Transverse colon (tissue), 4 donors: ENCODE results near the gene MPND. TPM values are rescaled to one million over a fixed set of nuclear protein-coding genes. Genes with fewer than 3 reads are reported as not detected.

ENCODE experiments used
- DNase-seq: peaks from one replicate; pipeline ENCODE4 v3.0.0-alpha.2; 2019
- H3K27ac ChIP-seq, 4 donors: fragments of 200-600 bp; sonication (generic); 2 replicates each; pipeline ENCODE4 v1.5.1; 2016 to 2018; ENCODE audit warnings: inconsistent platforms in 4 of 4
- H3K27me3 ChIP-seq: fragments of 200-600 bp; sonication (generic); 2 replicates; pipeline ENCODE4 v1.5.1; 2017; ENCODE audit warnings: inconsistent platforms
- H3K36me3 ChIP-seq, 4 donors: fragments of 200-600 bp; sonication (generic); 2 replicates each; pipeline ENCODE4 v1.5.1; 2017 to 2019; ENCODE audit warnings: inconsistent platforms in 4 of 4
- H3K4me1 ChIP-seq, 4 donors: fragments of 200-600 bp; sonication (generic); 2 replicates each; pipeline ENCODE4 v1.5.1; 2017 to 2020; ENCODE audit warnings: inconsistent platforms in 4 of 4
- H3K4me3 ChIP-seq, 4 donors: fragments of 200-600 bp; sonication (generic); 1 replicate in 1 of 4; 2 replicates in 3 of 4; pipeline versions ENCODE4 v1.5.1 to v1.6.1; 2017 to 2019; ENCODE audit warnings: inconsistent platforms in 4 of 4
- H3K9me3 ChIP-seq, 2 donors: fragments of 200-600 bp; sonication (generic); 2 replicates each; pipeline ENCODE4 v1.5.1; 2017 to 2019; ENCODE audit warnings: inconsistent platforms in 2 of 2
- EP300 ChIP-seq: sonication (generic); formaldehyde crosslinking; IDR thresholded peaks from one replicate; pipeline ENCODE4 v1.6.1; 2017; ENCODE audit warnings: antibody characterized with exemption, low read depth
- POLR2A ChIP-seq: fragments of 450-650 bp; IDR thresholded peaks from one replicate; pipeline ENCODE4 v1.6.1; 2016; ENCODE audit warnings: antibody characterized with exemption, mild to moderate bottlenecking, moderate library complexity
- POLR2AphosphoS5 ChIP-seq, 3 donors: sonication (generic); formaldehyde crosslinking; IDR thresholded peaks; one replicate each; pipeline ENCODE4 v1.6.1; 2016; ENCODE audit warnings: antibody characterized with exemption in 3 of 3
- WGBS, 2 donors: methylation state at CpG; one replicate each; pipeline ENCODE4 v1.1.5; 2018; ENCODE audit warnings: low coverage in 1 of 2; 5-methylcytosine and 5-hydroxymethylcytosine counted together
- in situ Hi-C, 4 donors: fragments of 200-750 bp; cut with MboI; loops; one replicate each; pipeline versions ENCODE4 v1.15.0 to v1.15.1; 2017; ENCODE audit warnings: low sequenced_read_pairs in 3 of 4, low pct_ligation_motif_present in 1 of 4, low pct_unique_long_range_greater_than_20kb in 1 of 4
- intact Hi-C: fragments of 100-400 bp; cut with DNase I; formaldehyde crosslinking; loops from one replicate; pipeline ENCODE4 v1.15.1; 2023; ENCODE audit warnings: low total_unique reads
- total RNA-seq, 4 donors: library from RNA; depleted of rRNA; stranded (reverse); fragments of >200 nt; gene quantifications; one replicate each; pipeline ENCODE4 v1.1.0, GENCODE V29; 2016
- TF ChIP-seq, protein P1 (sequence below), 5 experiments: fragments of 200-600 bp in 3 of 5; fragments of 450-650 bp in 2 of 5; sonication (generic) in 3 of 5; IDR thresholded peaks; 1 replicate in 2 of 5; 2 replicates in 3 of 5; pipeline ENCODE4 v1.5.1; 2016 to 2017; ENCODE audit warnings: antibody characterized with exemption in 5 of 5, inconsistent platforms in 3 of 5, mild to moderate bottlenecking in 2 of 5, moderate library complexity in 1 of 5

Gene MPND
- total RNA-seq, 4 donors from 2014 or later, result 16.5 to 96.5 (median 33.7) TPM

DNA sequence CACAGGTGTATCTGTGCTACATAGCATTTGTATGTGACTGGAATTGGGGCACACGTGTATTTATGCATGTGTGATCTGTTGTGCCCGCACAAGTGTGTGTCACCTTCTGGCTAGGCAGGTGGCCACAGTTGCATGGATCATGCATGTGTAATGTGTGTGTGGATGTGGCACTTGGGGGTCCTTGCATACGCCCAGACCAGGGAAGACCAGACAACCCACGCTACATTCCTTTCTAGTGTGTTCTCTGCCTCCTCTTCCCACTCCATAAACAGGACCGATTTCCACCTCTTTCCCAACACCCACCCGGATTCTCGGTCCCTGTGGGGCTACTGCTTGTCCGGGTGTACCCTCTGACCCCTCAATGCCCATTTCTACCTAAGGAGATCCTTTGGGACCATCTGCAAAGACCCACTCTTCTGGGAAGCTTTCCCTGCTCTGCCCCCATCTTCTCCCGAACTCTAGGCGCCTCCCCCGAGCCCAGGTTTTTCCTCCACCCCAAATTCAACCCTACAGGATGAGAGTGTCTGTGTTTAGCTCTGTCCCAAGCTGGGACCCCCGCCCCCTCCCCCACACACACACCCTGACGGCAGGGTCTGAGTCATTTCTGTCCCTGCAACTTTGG, 17.0 kb upstream of the MPND start:
- H3K27me3 ChIP-seq, result peaks cover 5% of the 10 kb centered on the region
- WGBS, 2 donors, result 71 to 73% methylated on average over 3 to 13 of the region's 13 CpGs
- no peak overlapping the region for H3K27ac ChIP-seq
- no peaks in the 10 kb centered on the region for H3K9me3 ChIP-seq
- TF ChIP-seq, protein P1, sequence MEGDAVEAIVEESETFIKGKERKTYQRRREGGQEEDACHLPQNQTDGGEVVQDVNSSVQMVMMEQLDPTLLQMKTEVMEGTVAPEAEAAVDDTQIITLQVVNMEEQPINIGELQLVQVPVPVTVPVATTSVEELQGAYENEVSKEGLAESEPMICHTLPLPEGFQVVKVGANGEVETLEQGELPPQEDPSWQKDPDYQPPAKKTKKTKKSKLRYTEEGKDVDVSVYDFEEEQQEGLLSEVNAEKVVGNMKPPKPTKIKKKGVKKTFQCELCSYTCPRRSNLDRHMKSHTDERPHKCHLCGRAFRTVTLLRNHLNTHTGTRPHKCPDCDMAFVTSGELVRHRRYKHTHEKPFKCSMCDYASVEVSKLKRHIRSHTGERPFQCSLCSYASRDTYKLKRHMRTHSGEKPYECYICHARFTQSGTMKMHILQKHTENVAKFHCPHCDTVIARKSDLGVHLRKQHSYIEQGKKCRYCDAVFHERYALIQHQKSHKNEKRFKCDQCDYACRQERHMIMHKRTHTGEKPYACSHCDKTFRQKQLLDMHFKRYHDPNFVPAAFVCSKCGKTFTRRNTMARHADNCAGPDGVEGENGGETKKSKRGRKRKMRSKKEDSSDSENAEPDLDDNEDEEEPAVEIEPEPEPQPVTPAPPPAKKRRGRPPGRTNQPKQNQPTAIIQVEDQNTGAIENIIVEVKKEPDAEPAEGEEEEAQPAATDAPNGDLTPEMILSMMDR (IDR thresholded peaks at IDR 0.05), result no peak
- TF ChIP-seq POLR2AphosphoS5 (IDR thresholded peaks at IDR 0.05) (no peak), POLR2A (no peak), EP300 (no peak)
- no peak for DNase-seq
- H3K4me1 ChIP-seq, result peaks cover 4 to 21% (median 6%) of the 10 kb centered on the region in 4 donors
- H3K4me3 ChIP-seq, result no peak overlapping the region
- intact Hi-C loops (no loop called here), in situ Hi-C loops (no loop called here)
- no peaks in the 10 kb centered on the region for H3K36me3 ChIP-seq

DNA sequence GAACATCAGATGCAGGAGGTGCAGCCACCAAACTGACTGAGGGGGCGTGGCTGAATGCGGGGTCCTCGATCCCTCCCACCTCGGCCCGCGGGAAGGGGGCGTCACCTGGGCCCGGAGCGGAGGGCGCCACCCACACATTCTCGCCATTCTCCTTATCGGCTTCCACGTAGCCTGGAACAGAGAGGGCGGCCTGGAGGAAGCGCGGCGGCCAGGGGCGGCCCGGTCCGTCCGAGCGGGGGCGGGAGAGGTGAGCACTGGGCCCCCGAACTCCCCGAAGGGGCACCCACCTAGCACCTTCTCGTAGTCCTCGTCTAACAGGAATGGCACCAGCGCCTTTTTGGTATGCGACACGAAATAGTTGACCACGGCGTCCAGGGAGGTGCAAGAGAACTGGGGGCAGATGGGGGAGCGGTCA, 16.5 kb upstream of the MPND start:
- Histone ChIP-seq H3K4me3 (no peak overlapping the region), H3K36me3 (no peaks in the 10 kb centered on the region), H3K4me1 (peaks cover 4 to 21% (median 6%) of the 10 kb centered on the region in 4 donors), H3K27ac (no peak overlapping the region), H3K27me3 (peaks cover 5% of the 10 kb centered on the region), H3K9me3 (no peaks in the 10 kb centered on the region)
- intact Hi-C loops (no loop called here), in situ Hi-C loops (no loop called here)
- WGBS, 2 donors, result 39% methylated on average over 27 of the region's 33 CpGs; no CpG with 5 or more reads in 1 of the 2 donors
- DNase-seq, result no peak
- TF ChIP-seq, protein P1 (IDR thresholded peaks at IDR 0.05), result no peak
- TF ChIP-seq EP300 (no peak), POLR2AphosphoS5 (IDR thresholded peaks at IDR 0.05) (no peak), POLR2A (no peak)

DNA sequence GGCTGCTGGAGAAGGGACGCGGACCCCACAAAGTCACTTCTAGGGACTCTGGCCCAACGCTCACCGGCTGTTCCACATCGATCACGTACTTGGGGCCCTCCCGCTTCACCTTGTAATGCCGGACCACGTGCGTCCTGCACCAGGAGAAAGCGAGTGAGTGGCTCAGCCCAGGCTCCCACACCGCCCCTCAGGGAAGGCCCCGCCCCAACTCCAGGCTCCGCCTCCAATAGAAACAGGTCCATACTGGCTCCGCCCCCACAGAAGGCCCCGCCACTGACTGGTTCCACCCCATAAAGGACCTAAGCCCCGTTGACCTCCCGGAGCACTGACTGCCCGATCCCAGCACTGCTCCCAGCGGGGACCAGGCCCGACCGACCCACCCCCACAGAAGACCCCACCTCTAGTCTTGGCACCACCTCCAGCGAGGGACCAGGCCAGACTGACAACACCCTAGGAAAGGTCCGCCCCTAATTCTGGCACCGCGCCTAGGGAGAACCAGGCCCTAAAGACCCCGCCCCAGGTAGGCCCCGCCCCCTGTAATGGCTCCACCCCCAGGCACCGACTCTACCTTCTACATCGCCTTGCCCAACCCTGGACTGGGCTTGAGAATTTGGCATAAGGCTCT, 16.0 kb upstream of the MPND start:
- peak; percentile 83 for DNase-seq
- no peaks in the 10 kb centered on the region for H3K9me3 ChIP-seq
- H3K27me3 ChIP-seq, result peaks cover 5% of the 10 kb centered on the region
- TF ChIP-seq EP300, result no peak
- TF ChIP-seq POLR2A, result no peak
- TF ChIP-seq, protein P1 (IDR thresholded peaks at IDR 0.05), result no peak
- no peak for TF ChIP-seq POLR2AphosphoS5 (IDR thresholded peaks at IDR 0.05)
- H3K36me3 ChIP-seq, result no peaks in the 10 kb centered on the region
- H3K4me3 ChIP-seq, result peak overlapping the region in 3 of 4 donors; percentile 10 to 21 (median 13)
- in situ Hi-C loops (no loop called here), intact Hi-C loops (no loop called here)
- 43% methylated on average over 23 of the region's 30 CpGs; no CpG with 5 or more reads in 1 of the 2 donors for WGBS, 2 donors
- peaks cover 4 to 21% (median 6%) of the 10 kb centered on the region in 4 donors for H3K4me1 ChIP-seq
- peak overlapping the region in 3 of 4 donors; percentile 25 to 59 (median 52) for H3K27ac ChIP-seq

DNA sequence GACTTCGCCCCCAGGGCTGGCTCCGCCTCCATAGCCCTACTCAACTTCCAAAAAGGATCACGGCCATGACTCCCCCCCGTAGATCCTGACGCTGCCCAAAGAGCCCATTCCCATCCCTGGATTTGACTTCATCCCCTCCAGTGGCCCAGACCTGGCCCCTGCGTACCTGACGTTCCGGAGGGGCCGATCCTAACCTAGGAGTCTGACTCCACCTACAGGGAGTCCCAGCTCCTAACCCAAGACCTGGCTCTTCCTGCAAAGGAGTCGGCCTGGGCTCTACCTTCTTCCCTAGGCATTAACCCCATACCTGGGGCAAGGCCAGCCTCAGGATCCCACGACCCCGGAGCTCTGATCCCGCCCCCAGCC, 15.5 kb upstream of the MPND start:
- H3K36me3 ChIP-seq, result no peaks in the 10 kb centered on the region
- DNase-seq, result no peak
- peak overlapping the region; percentile 8 to 21 (median 12) for H3K4me3 ChIP-seq
- H3K9me3 ChIP-seq, result no peaks in the 10 kb centered on the region
- TF ChIP-seq EP300, result no peak
- no peak for TF ChIP-seq POLR2A
- TF ChIP-seq POLR2AphosphoS5 (IDR thresholded peaks at IDR 0.05), result peak in 1 of 3 donors; percentile 15
- in situ Hi-C loops (no loop called here), intact Hi-C loops (no loop called here)
- peaks cover 4 to 21% (median 6%) of the 10 kb centered on the region in 4 donors for H3K4me1 ChIP-seq
- H3K27me3 ChIP-seq, result peaks cover 5% of the 10 kb centered on the region
- 0 to 35% methylated on average over 1 to 12 of the region's 13 CpGs for WGBS, 2 donors
- H3K27ac ChIP-seq, result peak overlapping the region in 3 of 4 donors; percentile 25 to 59 (median 52)
